ENCODE results near the gene TLE6.
A peak's percentile ranks its signal among the peaks of the same experiment; 100 is the strongest.
"Not testable (repeated sequence)": the region's sequence is repeated elsewhere in the genome, so short reads cannot be mapped to it uniquely, and the experiment has no call there.

The TLE6 gene

GRCh38 chr19:2977001-2977745 lies at the start of gene TLE6:
Gene TLE6, plus strand, starts transcription at chr19:2977564. Its CDS starts 670 bp downstream, at chr19:2978234.
- FAIRE-seq = no peak

GRCh38 chr19:2933490-2933910 lies 43.9 kb upstream of the TLE6 start:
- TF ChIP-seq CTCF (IDR thresholded peaks at IDR 0.05; ENCODE audit: insufficient read depth, missing control alignments) = no peak
- DNase-seq (ENCODE audit: insufficient read length, low spot score) = no peak
- no peak for FAIRE-seq

More at GRCh38 chr19:2977001-2977745, at the start of gene TLE6:
- peak; percentile 96 for DNase-seq (ENCODE audit: insufficient read length, low spot score)
- TF ChIP-seq CTCF (IDR thresholded peaks at IDR 0.05; ENCODE audit: insufficient read depth, missing control alignments) = no peak

- not testable (repeated sequence) for FAIRE-seq; DNase-seq (ENCODE audit: insufficient read length, low spot score)
Observed at GRCh38 chr19:2935863-2936262, 41.5 kb upstream of the TLE6 start.

- DNase-seq (ENCODE audit: insufficient read length, low spot score) (no peak), FAIRE-seq (no peak)
- no peak for TF ChIP-seq CTCF (IDR thresholded peaks at IDR 0.05; ENCODE audit: insufficient read depth, missing control alignments)
Observed at GRCh38 chr19:2942928-2943640, 34.3 kb upstream of the TLE6 start.

GRCh38 chr19:2944403-2944774 lies 33.0 kb upstream of the TLE6 start:
- TF ChIP-seq CTCF (IDR thresholded peaks at IDR 0.05; ENCODE audit: insufficient read depth, missing control alignments) = no peak
- no peak for DNase-seq (ENCODE audit: insufficient read length, low spot score)
- FAIRE-seq = no peak

GRCh38 chr19:2944775-2945574 lies 32.4 kb upstream of the TLE6 start, which contains the start of gene ZNF77:
Gene ZNF77, minus strand, starts transcription at chr19:2944971. Its CDS starts 131 bp downstream, at chr19:2944840.
- FAIRE-seq (peak; percentile 51), DNase-seq (ENCODE audit: insufficient read length, low spot score) (peak; percentile 97)
- TF ChIP-seq CTCF (IDR thresholded peaks at IDR 0.05; ENCODE audit: insufficient read depth, missing control alignments) = no peak

- DNase-seq (ENCODE audit: insufficient read length, low spot score) (no peak), FAIRE-seq (no peak)
- TF ChIP-seq CTCF (IDR thresholded peaks at IDR 0.05; ENCODE audit: insufficient read depth, missing control alignments) = no peak
Observed at GRCh38 chr19:2945575-2946184, 31.7 kb upstream of the TLE6 start.
